ENCODE data around the gene CHMP5. TPM values are rescaled to one million over a fixed set of nuclear protein-coding genes. Genes with fewer than 3 reads are reported as not detected.

CHMP5 gene
- polyA plus RNA-seq, 1 donor from 2014 or later, result 286 TPM

DNA sequence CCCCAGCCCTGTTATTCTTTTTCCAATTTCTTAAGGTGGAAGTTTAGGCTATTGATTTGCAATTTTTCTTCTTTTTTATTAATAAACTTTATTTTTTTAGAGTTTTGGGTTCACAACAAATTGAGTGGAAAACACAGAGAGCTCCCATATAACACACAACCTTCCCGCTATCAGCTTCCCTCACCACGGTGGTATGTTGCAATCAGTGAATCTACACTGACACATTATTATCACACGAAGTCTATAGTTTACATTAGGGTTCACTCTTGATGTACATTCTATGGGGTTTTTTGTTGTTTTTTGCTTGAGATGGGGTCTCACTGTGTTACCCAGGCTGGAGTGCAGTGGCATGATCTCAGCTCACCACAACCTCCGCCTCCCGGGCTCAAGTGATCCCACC lies 20.7 kb downstream of the CHMP5 start:
- Histone ChIP-seq H3K4me3 (ENCODE audit: low read length) (no peak overlapping the region), H3K9me2 (ENCODE audit: insufficient read depth, low read length) (no peaks in the 10 kb centered on the region), H3K9me3 (ENCODE audit: low read length) (no peaks in the 10 kb centered on the region), H3K36me3 (ENCODE audit: insufficient read depth, low read length) (no peaks in the 10 kb centered on the region), H3K27me3 (ENCODE audit: insufficient read depth, low read depth, low read length) (no peaks in the 10 kb centered on the region), H3K9ac (ENCODE audit: low read length) (no peak overlapping the region), H2AFZ (ENCODE audit: low read depth, low read length) (no peak overlapping the region), H3K4me2 (ENCODE audit: low read length) (no peak overlapping the region), H3K79me2 (replicated peaks; ENCODE audit: insufficient read depth, low read length) (no peaks in the 10 kb centered on the region), H3F3A (ENCODE audit: insufficient read depth, low read length, poor library complexity, severe bottlenecking) (no peaks in the 10 kb centered on the region), H4K20me1 (ENCODE audit: insufficient read depth) (no peaks in the 10 kb centered on the region), H3K27ac (ENCODE audit: low read length) (no peak overlapping the region)
- no peak for TF ChIP-seq RAD21 (conservative IDR thresholded peaks at IDR 0.05)
- TF ChIP-seq, protein P1, sequence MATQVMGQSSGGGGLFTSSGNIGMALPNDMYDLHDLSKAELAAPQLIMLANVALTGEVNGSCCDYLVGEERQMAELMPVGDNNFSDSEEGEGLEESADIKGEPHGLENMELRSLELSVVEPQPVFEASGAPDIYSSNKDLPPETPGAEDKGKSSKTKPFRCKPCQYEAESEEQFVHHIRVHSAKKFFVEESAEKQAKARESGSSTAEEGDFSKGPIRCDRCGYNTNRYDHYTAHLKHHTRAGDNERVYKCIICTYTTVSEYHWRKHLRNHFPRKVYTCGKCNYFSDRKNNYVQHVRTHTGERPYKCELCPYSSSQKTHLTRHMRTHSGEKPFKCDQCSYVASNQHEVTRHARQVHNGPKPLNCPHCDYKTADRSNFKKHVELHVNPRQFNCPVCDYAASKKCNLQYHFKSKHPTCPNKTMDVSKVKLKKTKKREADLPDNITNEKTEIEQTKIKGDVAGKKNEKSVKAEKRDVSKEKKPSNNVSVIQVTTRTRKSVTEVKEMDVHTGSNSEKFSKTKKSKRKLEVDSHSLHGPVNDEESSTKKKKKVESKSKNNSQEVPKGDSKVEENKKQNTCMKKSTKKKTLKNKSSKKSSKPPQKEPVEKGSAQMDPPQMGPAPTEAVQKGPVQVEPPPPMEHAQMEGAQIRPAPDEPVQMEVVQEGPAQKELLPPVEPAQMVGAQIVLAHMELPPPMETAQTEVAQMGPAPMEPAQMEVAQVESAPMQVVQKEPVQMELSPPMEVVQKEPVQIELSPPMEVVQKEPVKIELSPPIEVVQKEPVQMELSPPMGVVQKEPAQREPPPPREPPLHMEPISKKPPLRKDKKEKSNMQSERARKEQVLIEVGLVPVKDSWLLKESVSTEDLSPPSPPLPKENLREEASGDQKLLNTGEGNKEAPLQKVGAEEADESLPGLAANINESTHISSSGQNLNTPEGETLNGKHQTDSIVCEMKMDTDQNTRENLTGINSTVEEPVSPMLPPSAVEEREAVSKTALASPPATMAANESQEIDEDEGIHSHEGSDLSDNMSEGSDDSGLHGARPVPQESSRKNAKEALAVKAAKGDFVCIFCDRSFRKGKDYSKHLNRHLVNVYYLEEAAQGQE (IDR thresholded peaks at IDR 0.05; ENCODE audit: borderline replicate concordance), result no peak
- no peak for TF ChIP-seq TAF1 (IDR thresholded peaks at IDR 0.05; ENCODE audit: low read depth)
- no peak for TF ChIP-seq SMC3 (conservative IDR thresholded peaks at IDR 0.05; ENCODE audit: poor library complexity)
- no peak for TF ChIP-seq POLR2AphosphoS5 (IDR thresholded peaks at IDR 0.05)
- TF ChIP-seq EP300 (conservative IDR thresholded peaks at IDR 0.05; ENCODE audit: poor library complexity, severe bottlenecking), result no peak
- no peak for TF ChIP-seq EZH2 (IDR thresholded peaks at IDR 0.05; ENCODE audit: borderline replicate concordance, insufficient read depth, low read length, poor library complexity, severe bottlenecking)
- no peak for TF ChIP-seq MXI1 (conservative IDR thresholded peaks at IDR 0.05; ENCODE audit: poor library complexity, severe bottlenecking)
- TF ChIP-seq, protein P2, sequence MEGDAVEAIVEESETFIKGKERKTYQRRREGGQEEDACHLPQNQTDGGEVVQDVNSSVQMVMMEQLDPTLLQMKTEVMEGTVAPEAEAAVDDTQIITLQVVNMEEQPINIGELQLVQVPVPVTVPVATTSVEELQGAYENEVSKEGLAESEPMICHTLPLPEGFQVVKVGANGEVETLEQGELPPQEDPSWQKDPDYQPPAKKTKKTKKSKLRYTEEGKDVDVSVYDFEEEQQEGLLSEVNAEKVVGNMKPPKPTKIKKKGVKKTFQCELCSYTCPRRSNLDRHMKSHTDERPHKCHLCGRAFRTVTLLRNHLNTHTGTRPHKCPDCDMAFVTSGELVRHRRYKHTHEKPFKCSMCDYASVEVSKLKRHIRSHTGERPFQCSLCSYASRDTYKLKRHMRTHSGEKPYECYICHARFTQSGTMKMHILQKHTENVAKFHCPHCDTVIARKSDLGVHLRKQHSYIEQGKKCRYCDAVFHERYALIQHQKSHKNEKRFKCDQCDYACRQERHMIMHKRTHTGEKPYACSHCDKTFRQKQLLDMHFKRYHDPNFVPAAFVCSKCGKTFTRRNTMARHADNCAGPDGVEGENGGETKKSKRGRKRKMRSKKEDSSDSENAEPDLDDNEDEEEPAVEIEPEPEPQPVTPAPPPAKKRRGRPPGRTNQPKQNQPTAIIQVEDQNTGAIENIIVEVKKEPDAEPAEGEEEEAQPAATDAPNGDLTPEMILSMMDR (IDR thresholded peaks at IDR 0.05; ENCODE audit: poor library complexity, severe bottlenecking), result no peak

DNA sequence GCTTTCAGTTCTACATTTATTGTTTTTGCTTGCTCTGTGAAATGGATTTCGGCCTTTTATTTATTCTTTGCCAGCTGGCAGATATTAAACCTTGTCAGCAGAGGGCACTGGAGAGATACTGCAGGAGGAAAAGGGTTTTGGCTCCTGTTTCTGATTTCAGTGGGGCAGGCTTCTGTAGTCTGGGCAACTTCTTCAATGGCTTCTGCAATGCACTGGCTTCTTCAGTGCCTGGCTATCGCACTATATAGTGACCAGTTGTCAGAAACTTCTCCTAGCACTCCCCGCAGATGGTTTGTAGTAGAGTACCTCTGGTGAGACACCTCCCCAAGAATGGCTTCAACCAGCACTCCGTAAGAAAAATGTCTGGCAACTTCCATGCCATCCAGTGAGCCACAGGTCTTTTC lies 22.2 kb downstream of the CHMP5 start:
- no peaks in the 10 kb centered on the region for H3F3A ChIP-seq (ENCODE audit: insufficient read depth, low read length, poor library complexity, severe bottlenecking)
- no peaks in the 10 kb centered on the region for H3K36me3 ChIP-seq (ENCODE audit: insufficient read depth, low read length)
- TF ChIP-seq, protein P1 (IDR thresholded peaks at IDR 0.05; ENCODE audit: borderline replicate concordance), result no peak
- TF ChIP-seq POLR2AphosphoS5 (IDR thresholded peaks at IDR 0.05) (no peak), EP300 (conservative IDR thresholded peaks at IDR 0.05; ENCODE audit: poor library complexity, severe bottlenecking) (no peak), TAF1 (IDR thresholded peaks at IDR 0.05; ENCODE audit: low read depth) (no peak), SMC3 (conservative IDR thresholded peaks at IDR 0.05; ENCODE audit: poor library complexity) (peak; percentile 47), EZH2 (IDR thresholded peaks at IDR 0.05; ENCODE audit: borderline replicate concordance, insufficient read depth, low read length, poor library complexity, severe bottlenecking) (no peak), RAD21 (conservative IDR thresholded peaks at IDR 0.05) (peak; percentile 44), MXI1 (conservative IDR thresholded peaks at IDR 0.05; ENCODE audit: poor library complexity, severe bottlenecking) (no peak)
- TF ChIP-seq, protein P2 (IDR thresholded peaks at IDR 0.05; ENCODE audit: poor library complexity, severe bottlenecking), result peak; percentile 66
- no peak overlapping the region for H3K27ac ChIP-seq (ENCODE audit: low read length)
- H2AFZ ChIP-seq (ENCODE audit: low read depth, low read length), result no peak overlapping the region
- no peaks in the 10 kb centered on the region for H3K9me2 ChIP-seq (ENCODE audit: insufficient read depth, low read length)
- H3K4me2 ChIP-seq (ENCODE audit: low read length), result no peak overlapping the region
- H3K9ac ChIP-seq (ENCODE audit: low read length), result no peak overlapping the region
- H3K79me2 ChIP-seq (replicated peaks; ENCODE audit: insufficient read depth, low read length), result peaks cover 13% of the 10 kb centered on the region
- no peaks in the 10 kb centered on the region for H3K9me3 ChIP-seq (ENCODE audit: low read length)
- no peak overlapping the region for H3K4me3 ChIP-seq (ENCODE audit: low read length)
- no peaks in the 10 kb centered on the region for H3K27me3 ChIP-seq (ENCODE audit: insufficient read depth, low read depth, low read length)
- H4K20me1 ChIP-seq (ENCODE audit: insufficient read depth), result no peaks in the 10 kb centered on the region
